HepG2 (cell line): ENCODE measurements around the gene ATN1. TPM values are rescaled to one million over a fixed set of nuclear protein-coding genes. Genes with fewer than 3 reads are reported as not detected.

Experiments used
- BATF2 ChIP-seq: sonication (generic); formaldehyde crosslinking; IDR thresholded peaks from 2 replicates; pipeline ENCODE4 v1.8.0; 2022; ENCODE audit warnings: mild to moderate bottlenecking, missing genetic modification reagents, moderate library complexity
- CBX5 ChIP-seq: sonication (generic); formaldehyde crosslinking; IDR thresholded peaks from 2 replicates; pipeline ENCODE4 v1.4.0; 2020; ENCODE audit warnings: missing genetic modification reagents, borderline replicate concordance
- CHD4 ChIP-seq: fragments of 200-600 bp; sonication (generic); IDR thresholded peaks from 2 replicates; pipeline ENCODE4 v1.7.0; 2017; ENCODE audit warnings: mild to moderate bottlenecking, low read length, borderline replicate concordance
- ELF1 ChIP-seq: sonication (generic); formaldehyde crosslinking; IDR thresholded peaks from 2 replicates; pipeline ENCODE4 v1.4.0; 2020; ENCODE audit warnings: missing genetic modification reagents
- GATAD1 ChIP-seq: IDR thresholded peaks from 2 replicates; pipeline ENCODE4 v1.6.1; 2016; ENCODE audit warnings: missing genetic modification reagents, missing compliant biosample characterization
- IRX3 ChIP-seq: sonication (generic); formaldehyde crosslinking; IDR thresholded peaks from 2 replicates; pipeline ENCODE4 v1.8.1; 2023; ENCODE audit warnings: mild to moderate bottlenecking, low read depth, missing genetic modification reagents, borderline replicate concordance
- KLF12 ChIP-seq: sonication (generic); formaldehyde crosslinking; IDR thresholded peaks from 2 replicates; pipeline ENCODE4 v1.4.0; 2020; ENCODE audit warnings: missing genetic modification reagents, borderline replicate concordance
- MATR3 ChIP-seq: sonication (generic); formaldehyde crosslinking; IDR thresholded peaks from 2 replicates; pipeline ENCODE4 v1.4.0; 2020; ENCODE audit warnings: missing genetic modification reagents
- MXI1 ChIP-seq: IDR thresholded peaks from 3 replicates; pipeline ENCODE4 v1.6.1; 2012; ENCODE audit warnings: low read depth, low read length, inconsistent platforms, borderline replicate concordance
- MYC ChIP-seq: sonication (generic); formaldehyde crosslinking; IDR thresholded peaks from 2 replicates; pipeline ENCODE4 v1.9.0; 2021; ENCODE audit warnings: missing genetic modification reagents, borderline replicate concordance
- RBAK ChIP-seq: sonication (generic); formaldehyde crosslinking; IDR thresholded peaks from 2 replicates; pipeline ENCODE4 v1.5.1; 2020; ENCODE audit warnings: mild to moderate bottlenecking, missing genetic modification reagents
- SKIL ChIP-seq: sonication (generic); formaldehyde crosslinking; IDR thresholded peaks from 2 replicates; pipeline ENCODE4 v1.8.0; 2022; ENCODE audit warnings: missing genetic modification reagents, mild to moderate bottlenecking, moderate library complexity, borderline replicate concordance
- SP1 ChIP-seq, 2 experiments: fragments of 450-650 bp in 1 of 2; sonication (generic) in 1 of 2; formaldehyde crosslinking in 1 of 2; IDR thresholded peaks; 2 replicates each; pipeline versions ENCODE4 v1.4.0 to v1.6.1; 2016 to 2020; ENCODE audit warnings: missing genetic modification reagents in 1 of 2
- TRIM22 ChIP-seq: fragments of 450-650 bp; IDR thresholded peaks from 2 replicates; pipeline ENCODE4 v1.6.1; 2017
- ZC3H13 ChIP-seq: sonication (generic); formaldehyde crosslinking; IDR thresholded peaks from 2 replicates; pipeline ENCODE4 v1.8.1; 2023; ENCODE audit warnings: mild to moderate bottlenecking, missing genetic modification reagents, moderate library complexity
- ZGPAT ChIP-seq: IDR thresholded peaks from 2 replicates; pipeline ENCODE4 v1.6.1; 2016; ENCODE audit warnings: mild to moderate bottlenecking
- ZNF230 ChIP-seq: sonication (generic); formaldehyde crosslinking; IDR thresholded peaks from 2 replicates; pipeline ENCODE4 v1.4.0; 2020; ENCODE audit warnings: mild to moderate bottlenecking, missing genetic modification reagents
- ZNF549 ChIP-seq: sonication (generic); formaldehyde crosslinking; IDR thresholded peaks from 2 replicates; pipeline ENCODE4 v1.5.0; 2020; ENCODE audit warnings: missing genetic modification reagents
- ZNF597 ChIP-seq: sonication (generic); formaldehyde crosslinking; IDR thresholded peaks from 2 replicates; pipeline ENCODE4 v1.5.0; 2020; ENCODE audit warnings: missing genetic modification reagents
- ZNF615 ChIP-seq: sonication (generic); formaldehyde crosslinking; IDR thresholded peaks from 2 replicates; pipeline ENCODE4 v1.5.0; 2020; ENCODE audit warnings: mild to moderate bottlenecking, missing genetic modification reagents, borderline replicate concordance
- ZNF781 ChIP-seq: sonication (generic); formaldehyde crosslinking; IDR thresholded peaks from 2 replicates; pipeline ENCODE4 v1.5.1; 2020; ENCODE audit warnings: borderline replicate concordance, mild to moderate bottlenecking, missing genetic modification reagents; ENCODE audit errors: not compliant biosample characterization
- ZZZ3 ChIP-seq: sonication (generic); formaldehyde crosslinking; IDR thresholded peaks from 2 replicates; pipeline ENCODE4 v1.4.0; 2020; ENCODE audit warnings: missing genetic modification reagents, mild to moderate bottlenecking, borderline replicate concordance
- polyA plus RNA-seq, 8 experiments: library from polyadenylated mRNA; depleted of rRNA in 3 of 8; stranded (reverse) in 7 of 8; unstranded in 1 of 8; fragments of >200 nt; fragmentation: Illumina TruSeq in 4 of 8; extraction: Trizol in 4 of 8; gene quantifications; 2 replicates each; pipeline versions ENCODE4 v1.2.1 to v1.2.3, GENCODE V29; 2011 to 2016; ENCODE audit warnings: low read depth in 4 of 8, missing spikeins in 1 of 8, mixed read lengths in 1 of 8; ENCODE audit not compliant: insufficient read depth in 1 of 8
- total RNA-seq, 5 experiments: library from RNA; depleted of rRNA; stranded (reverse); fragments of >200 nt; fragmentation: Illumina TruSeq; extraction: Trizol; gene quantifications; 2 replicates each; pipeline ENCODE4 v1.2.3, GENCODE V29; 2016; ENCODE audit warnings: low read depth in 1 of 5

ATN1 gene
- total and polyA plus RNA-seq, 2 of the 13 experiments (the other 11 are each of a cell fraction or from before 2014, with no cell fraction given): 2.1 to 8.6 TPM

GRCh38 chr12:6890789-6891645 is 36.7 kb upstream of the ATN1 start (continued):
- TF ChIP-seq ZZZ3 (CRISPR knock-in tag) (no peak), RBAK (CRISPR knock-in tag) (no peak), SKIL (CRISPR knock-in tag) (peak; percentile 93), ZNF597 (CRISPR knock-in tag) (no peak), ZNF230 (CRISPR knock-in tag) (no peak), ZNF781 (CRISPR knock-in tag) (no peak), KLF12 (CRISPR knock-in tag) (peak; percentile 88; the same call in 1 of the 2 replicates), MYC (peak; percentile 88), ZC3H13 (CRISPR knock-in tag) (peak; percentile 98), BATF2 (CRISPR knock-in tag) (peak; percentile 76; the same call in 1 of the 2 replicates), CHD4 (no peak), MXI1 (peak; percentile 87; the same call in 1 of the 3 replicates), ZGPAT (CRISPR knock-in tag) (peak; percentile 96), GATAD1 (peak; percentile 67), TRIM22 (no peak), ZNF615 (no peak), ZNF549 (CRISPR knock-in tag) (no peak), ELF1 (CRISPR knock-in tag) (peak; percentile 24; the same call in 1 of the 2 replicates), IRX3 (CRISPR knock-in tag) (no peak; the same call in 1 of the 2 replicates), MATR3 (CRISPR knock-in tag) (no peak), SP1 (IDR thresholded peaks at IDR 0.05) (no peak), SP1 (CRISPR knock-in tag; IDR thresholded peaks at IDR 0.05) (peak; percentile 95), CBX5 (CRISPR knock-in tag) (0 out of 2 replicates have a peak, but pooled peaks have one; percentile 38)
